IMR-90 (cell line): ENCODE results near the gene SLC22A4. TPM values are rescaled to one million over a fixed set of nuclear protein-coding genes. Genes with fewer than 3 reads are reported as not detected.

ENCODE experiments used
- ATAC-seq: fragments of 200-7000 bp; cut with Tn5 transposase; 2 replicates; pipeline ENCODE4 v1.9.1; 2020; ENCODE audit warnings: low read depth, mild to moderate bottlenecking, moderate library complexity
- BruUV-seq: library from RNA; stranded (reverse); fragments of 400-500 nt; replicated peaks from 2 replicates; lab custom pipeline; 2021; lab: Mats Ljungman, UMichigan
- CTCF ChIA-PET: fragments of 300-600 bp; formaldehyde crosslinking; extraction: SDS; loops from one replicate; lab custom pipeline; 2021; ENCODE audit warnings: antibody characterized with exemption; lab: Yijun Ruan, JAX
- POLR2A ChIA-PET: fragments of 300-600 bp; sonication (Branson Sonifier 250); formaldehyde crosslinking; loops from one replicate; lab custom pipeline; 2022; ENCODE audit warnings: antibody characterized with exemption; ENCODE audit not compliant: unreplicated experiment; lab: Charles Lee
- DNase-seq: peaks from one replicate; pipeline ENCODE4 v3.0.0; 2013
- H2AFZ ChIP-seq: replicated peaks from 2 replicates; pipeline ENCODE3; 2013; ENCODE audit warnings: low read length, mild to moderate bottlenecking; ENCODE audit not compliant: poor library complexity
- H2AK5ac ChIP-seq: 2 replicates; pipeline ENCODE4 v1.6.1; 2013; ENCODE audit warnings: low read depth, low read length, inconsistent platforms
- H2AK9ac ChIP-seq: replicated peaks from 2 replicates; pipeline ENCODE3; 2013; ENCODE audit warnings: mild to moderate bottlenecking, low read depth, low read length, moderate library complexity; ENCODE audit not compliant: poor library complexity
- H2BK120ac ChIP-seq: 2 replicates; pipeline ENCODE4 v1.6.1; 2013; ENCODE audit warnings: low read depth, low read length, inconsistent platforms
- H2BK15ac ChIP-seq: 3 replicates; pipeline ENCODE4 v1.6.1; 2013; ENCODE audit warnings: low read depth, low read length, inconsistent platforms
- H2BK20ac ChIP-seq: 2 replicates; pipeline ENCODE4 v1.6.1; 2013; ENCODE audit warnings: low read depth, mild to moderate bottlenecking, inconsistent platforms, low read length, moderate library complexity
- H2BK5ac ChIP-seq: 2 replicates; pipeline ENCODE4 v1.6.1; 2013; ENCODE audit warnings: mild to moderate bottlenecking, low read depth, low read length, inconsistent platforms; ENCODE audit not compliant: poor library complexity, severe bottlenecking
- H3K14ac ChIP-seq: replicated peaks from 2 replicates; pipeline ENCODE4 v1.6.1; 2013; ENCODE audit warnings: low read depth, low read length, inconsistent platforms
- H3K18ac ChIP-seq: 2 replicates; pipeline ENCODE4 v1.6.1; 2013; ENCODE audit warnings: low read depth, low read length, control low read depth
- H3K23ac ChIP-seq: 2 replicates; pipeline ENCODE4 v1.6.1; 2013; ENCODE audit warnings: low read depth, low read length, inconsistent platforms
- H3K27ac ChIP-seq: 2 replicates; pipeline ENCODE4 v1.5.1; 2013; ENCODE audit warnings: mild to moderate bottlenecking, control low read depth, low read length; ENCODE audit not compliant: insufficient read depth
- H3K27me3 ChIP-seq: 2 replicates; pipeline ENCODE4 v1.6.1; 2013; ENCODE audit warnings: low read length; ENCODE audit not compliant: control insufficient read depth, insufficient read depth
- H3K36me3 ChIP-seq: 2 replicates; pipeline ENCODE4 v1.6.1; 2013; ENCODE audit warnings: low read length, mixed read lengths; ENCODE audit not compliant: control insufficient read depth, insufficient read depth
- H3K4ac ChIP-seq: 2 replicates; pipeline ENCODE4 v1.6.1; 2013; ENCODE audit warnings: low read depth, low read length, inconsistent platforms
- H3K4me1 ChIP-seq: 2 replicates; pipeline ENCODE4 v1.6.1; 2013; ENCODE audit warnings: low read length, mixed read lengths; ENCODE audit not compliant: control insufficient read depth, insufficient read depth
- H3K4me2 ChIP-seq: 2 replicates; pipeline ENCODE4 v1.6.1; 2013; ENCODE audit warnings: low read depth, mild to moderate bottlenecking, control low read depth, low read length, moderate library complexity
- H3K4me3 ChIP-seq: 2 replicates; pipeline ENCODE4 v1.5.1; 2013; ENCODE audit warnings: low read depth, mild to moderate bottlenecking, control low read depth, low read length, moderate library complexity; ENCODE audit not compliant: insufficient read depth
- H3K56ac ChIP-seq: 2 replicates; pipeline ENCODE4 v1.6.1; 2013; ENCODE audit warnings: low read length, inconsistent platforms; ENCODE audit not compliant: insufficient read depth; ENCODE audit errors: extremely low read depth
- H3K79me1 ChIP-seq, 2 experiments: 2 replicates each; pipeline ENCODE4 v1.6.1; 2013; ENCODE audit warnings: low read length in 2 of 2, inconsistent platforms in 1 of 2, low read depth in 1 of 2
- H3K9ac ChIP-seq: 2 replicates; pipeline ENCODE4 v1.6.1; 2013; ENCODE audit warnings: low read depth, low read length, control low read depth
- H3K9me1 ChIP-seq: 2 replicates; pipeline ENCODE4 v1.6.1; 2013; ENCODE audit warnings: low read length, inconsistent platforms; ENCODE audit not compliant: insufficient read depth
- H3K9me3 ChIP-seq: 2 replicates; pipeline ENCODE4 v1.6.1; 2013; ENCODE audit warnings: low read length; ENCODE audit not compliant: control insufficient read depth, insufficient read depth
- H4K20me1 ChIP-seq: 2 replicates; pipeline ENCODE4 v1.6.1; 2013; ENCODE audit warnings: low read length, inconsistent platforms; ENCODE audit not compliant: insufficient read depth
- H4K5ac ChIP-seq: 2 replicates; pipeline ENCODE4 v1.6.1; 2013; ENCODE audit warnings: mild to moderate bottlenecking, low read depth, low read length, control low read depth
- H4K8ac ChIP-seq, 2 experiments: 2 replicates each; pipeline ENCODE4 v1.6.1; 2013; ENCODE audit warnings: low read depth in 2 of 2, low read length in 2 of 2, control low read depth in 1 of 2, inconsistent platforms in 1 of 2
- H4K91ac ChIP-seq: 2 replicates; pipeline ENCODE4 v1.6.1; 2013; ENCODE audit warnings: low read depth, low read length, inconsistent platforms; ENCODE audit not compliant: insufficient read depth
- MAZ ChIP-seq: IDR thresholded peaks from 2 replicates; pipeline ENCODE4 v1.6.1; 2012; ENCODE audit warnings: low read depth, mild to moderate bottlenecking, low read length, improper control_type of control experiment, moderate library complexity, borderline replicate concordance
- USF2 ChIP-seq: fragments of 150-350 bp; IDR thresholded peaks from 2 replicates; pipeline ENCODE4 v1.6.1; 2017; ENCODE audit warnings: mild to moderate bottlenecking, antibody characterized with exemption, low read length, low read depth
- WGBS, 2 experiments: methylation state at CpG; one replicate each; pipeline versions ENCODE4 v1.1.5 to v1.1.7; 2013; ENCODE audit warnings: missing lambda C conversion rate in 2 of 2; ENCODE audit not compliant: insufficient read length in 1 of 2; ENCODE audit errors: extremely low coverage in 2 of 2; 5-methylcytosine and 5-hydroxymethylcytosine counted together
- dilution Hi-C: fragments of 300-500 bp; cut with HindIII; formaldehyde crosslinking; loops from one replicate; pipeline ENCODE4 v1.14.3; 2018; ENCODE audit warnings: low sequenced_read_pairs; ENCODE audit not compliant: unreplicated experiment
- in situ Hi-C: fragments of 300-500 bp; cut with MboI; formaldehyde crosslinking; loops from 3 replicates; pipeline ENCODE4 v1.14.3; 2019; ENCODE audit warnings: low sequenced_read_pairs, inconsistent platforms, mixed read lengths
- intact Hi-C: fragments of 100-400 bp; cut with micrococcal nuclease; formaldehyde crosslinking; loops from 2 replicates; pipeline ENCODE4 v1.10.0; 2022
- polyA plus RNA-seq, 3 experiments: library from polyadenylated mRNA; depleted of rRNA; stranded (reverse); fragments of >200 nt; gene quantifications; 2 replicates each; pipeline ENCODE4 v1.2.3, GENCODE V29; 2012; ENCODE audit warnings: low replicate concordance in 1 of 3
- total RNA-seq: library from RNA; depleted of rRNA; stranded (reverse); fragments of >200 nt; gene quantifications from 2 replicates; pipeline ENCODE4 v1.2.3, GENCODE V29; 2012

The SLC22A4 gene
- total and polyA plus RNA-seq, 2 of the 4 experiments (the other 2 are of a cell fraction): 2.6 to 3.2 TPM

GRCh38 chr5:132297211-132297940, 3.2 kb downstream of the SLC22A4 start:
- H3K4ac ChIP-seq: no peak overlapping the region
- no peak overlapping the region for H3K18ac ChIP-seq
- ChIA-PET CTCF (interaction anchor here (0.6 kb wide), 1 partner anchor 548 kb away, joined by 3 read pairs; no protein-coding TSS in a partner anchor), POLR2A (no interaction called here)
- H3K27me3 ChIP-seq: no peaks in the 10 kb centered on the region
- H3K9me3 ChIP-seq: no peaks in the 10 kb centered on the region
- H3K23ac ChIP-seq: no peak overlapping the region
- no peak overlapping the region for H4K91ac ChIP-seq
- no peak for ATAC-seq
- H3K14ac ChIP-seq: no peak overlapping the region
- no peak for DNase-seq
- H2BK120ac ChIP-seq: no peak overlapping the region
- H2BK5ac ChIP-seq: no peak overlapping the region
- no peak overlapping the region for H2BK15ac ChIP-seq
- in situ Hi-C loops: no loop called here
- intact Hi-C loops: no loop called here
- TF ChIP-seq USF2 (no peak), MAZ (no peak)
- H2AK9ac ChIP-seq: no peak overlapping the region
- no peak overlapping the region for H3K56ac ChIP-seq
- BruUV-seq: no TSS peak
- H3K27ac ChIP-seq: no peak overlapping the region
- H2AK5ac ChIP-seq: no peak overlapping the region
- no peak overlapping the region for H3K9ac ChIP-seq
- no peak overlapping the region for H2BK20ac ChIP-seq
- no peak overlapping the region for H2AFZ ChIP-seq
- peaks cover 35 to 59% of the 10 kb centered on the region in 2 experiments for H3K79me1 ChIP-seq
- no peak overlapping the region for H4K5ac ChIP-seq
- dilution Hi-C loops: no loop called here
- no peaks in the 10 kb centered on the region for H4K20me1 ChIP-seq
- peaks cover 12% of the 10 kb centered on the region for H3K4me1 ChIP-seq
- H3K4me2 ChIP-seq: no peak overlapping the region
- no peak overlapping the region for H3K4me3 ChIP-seq
- no CpG with 5 or more reads among the region's 4 CpGs for WGBS, 2 experiments
- H3K9me1 ChIP-seq: peaks cover 22% of the 10 kb centered on the region
- no peaks in the 10 kb centered on the region for H3K36me3 ChIP-seq
- no peak overlapping the region for H4K8ac ChIP-seq
